Natural killer cell (primary cell): ENCODE data around the gene ARL5C. TPM values are rescaled to one million over a fixed set of nuclear protein-coding genes. Genes with fewer than 3 reads are reported as not detected.

Source experiments
- ATAC-seq, 3 donors: fragments of 150-1000 bp in 2 of 3; fragments of 200-7000 bp in 1 of 3; cut with Tn5 transposase; 1 replicate in 1 of 3; 2 replicates in 2 of 3; pipeline ENCODE4 v1.10.0; 2021; ENCODE audit warnings: mild to moderate bottlenecking in 2 of 3, moderate library complexity in 2 of 3
- DNase-seq, 2 donors: peaks; one replicate each; pipeline versions ENCODE4 v3.0.0 to v3.0.0-alpha.2; 2013 to 2021; ENCODE audit warnings: mixed read lengths in 1 of 2
- H3K27ac ChIP-seq: one replicate; pipeline ENCODE4 v1.5.1; 2013; ENCODE audit warnings: mild to moderate bottlenecking, low read length
- H3K27me3 ChIP-seq: one replicate; pipeline ENCODE4 v1.6.1; 2013; ENCODE audit warnings: low read length; ENCODE audit not compliant: control insufficient read depth, insufficient read depth
- H3K36me3 ChIP-seq: one replicate; pipeline ENCODE4 v1.6.1; 2013; ENCODE audit warnings: low read length; ENCODE audit not compliant: control insufficient read depth, insufficient read depth
- H3K4me1 ChIP-seq: one replicate; pipeline ENCODE4 v1.6.1; 2013; ENCODE audit warnings: low read length; ENCODE audit not compliant: control insufficient read depth, insufficient read depth
- H3K4me3 ChIP-seq: one replicate; pipeline ENCODE4 v1.5.1; 2013; ENCODE audit warnings: low read length
- H3K9me3 ChIP-seq: one replicate; pipeline ENCODE4 v1.6.1; 2013; ENCODE audit warnings: low read length; ENCODE audit not compliant: control insufficient read depth, insufficient read depth
- H3K27ac Mint-ChIP-seq, 2 donors: one replicate each; pipeline ENCODE4 v1.8.0; 2022; ENCODE audit warnings: mild to moderate bottlenecking in 2 of 2, mixed read lengths in 2 of 2, moderate library complexity in 1 of 2
- H3K27me3 Mint-ChIP-seq, 2 donors: one replicate each; pipeline ENCODE4 v1.8.0; 2022; ENCODE audit warnings: low read depth in 2 of 2, mixed read lengths in 2 of 2
- H3K36me3 Mint-ChIP-seq: one replicate; pipeline ENCODE4 v1.8.0; 2022; ENCODE audit warnings: mixed read lengths
- H3K4me1 Mint-ChIP-seq, 2 donors: one replicate each; pipeline ENCODE4 v1.8.0; 2022; ENCODE audit warnings: mixed read lengths in 2 of 2
- H3K4me3 Mint-ChIP-seq: one replicate; pipeline ENCODE4 v1.8.0; 2022; ENCODE audit warnings: mild to moderate bottlenecking, moderate library complexity, mixed read lengths
- H3K9me3 Mint-ChIP-seq, 2 donors: one replicate each; pipeline ENCODE4 v1.8.0; 2022; ENCODE audit warnings: mixed read lengths in 2 of 2
- CTCF ChIP-seq: fragments of 200-600 bp; IDR thresholded peaks from one replicate; pipeline ENCODE4 v1.8.0; 2022; ENCODE audit warnings: antibody characterized with exemption
- WGBS: methylation state at CpG from one replicate; pipeline ENCODE4 v1.1.7; 2013; ENCODE audit warnings: missing lambda C conversion rate; ENCODE audit not compliant: insufficient coverage; 5-methylcytosine and 5-hydroxymethylcytosine counted together
- intact Hi-C: fragments of 100-400 bp; cut with micrococcal nuclease; formaldehyde crosslinking; loops from one replicate; pipeline ENCODE4 v1.14.2; 2022
- total RNA-seq, 4 donors: library from RNA; stranded (reverse); fragments of 120-200 nt in 1 of 4; gene quantifications; one replicate each; pipeline versions ENCODE4 v1.2.3 to v1.2.4, GENCODE V29; 2013 to 2022

Gene ARL5C
- total RNA-seq, 3 donors from 2014 or later (not counting 1 experiment from before 2014, with no cell fraction given) = 0.33 TPM; not detected in 2

GRCh38 chr17:39212195-39212810 is 46.3 kb upstream of the ARL5C start:
- no peaks in the 10 kb centered on the region for H3K9me3 Mint-ChIP-seq
- no peak for TF ChIP-seq CTCF
- peaks cover 0 to 14% of the 10 kb centered on the region in 2 donors for H3K4me1 Mint-ChIP-seq
- peaks cover 29% of the 10 kb centered on the region for H3K4me1 ChIP-seq
- no peaks in the 10 kb centered on the region for H3K9me3 ChIP-seq
- ATAC-seq (no peak), DNase-seq (no peak)
- H3K27me3 ChIP-seq = peaks cover 10% of the 10 kb centered on the region
- H3K4me3 ChIP-seq = no peak overlapping the region
- WGBS = 91% methylated on average over 9 of the region's 11 CpGs
- H3K27me3 Mint-ChIP-seq = peaks cover 14 to 28% of the 10 kb centered on the region in 2 donors
- H3K27ac Mint-ChIP-seq = no peak overlapping the region
- no peaks in the 10 kb centered on the region for H3K36me3 ChIP-seq
- no peak overlapping the region for H3K27ac ChIP-seq
- no peaks in the 10 kb centered on the region for H3K36me3 Mint-ChIP-seq
- H3K4me3 Mint-ChIP-seq = no peak overlapping the region
- intact Hi-C loops = no loop called here

- Histone ChIP-seq H3K9me3 (no peaks in the 10 kb centered on the region), H3K36me3 (peaks cover 2% of the 10 kb centered on the region), H3K27ac (no peak overlapping the region), H3K4me1 (peaks cover 29% of the 10 kb centered on the region), H3K27me3 (peaks cover 10% of the 10 kb centered on the region), H3K4me3 (peak overlapping the region; percentile 24)
- Mint-ChIP-seq H3K36me3 (no peaks in the 10 kb centered on the region), H3K27me3 (peaks cover 0 to 15% of the 10 kb centered on the region in 2 donors), H3K4me1 (peaks cover 0 to 14% of the 10 kb centered on the region in 2 donors), H3K4me3 (no peak overlapping the region), H3K9me3 (no peaks in the 10 kb centered on the region), H3K27ac (peak overlapping the region in 1 of 2 donors; percentile 86)
- TF ChIP-seq CTCF = no peak
- intact Hi-C loops = no loop called here
- no peak for DNase-seq
- peak in 1 of 3 donors; percentile 3 for ATAC-seq
- 8% methylated on average over 22 of the region's 22 CpGs for WGBS
Measured at GRCh38 chr17:39210093-39210434, 44.1 kb upstream of the ARL5C start.

GRCh38 chr17:39209317-39210092 is 43.5 kb upstream of the ARL5C start:
- intact Hi-C loops = no loop called here
- peak overlapping the region; percentile 24 for H3K4me3 ChIP-seq
- peak; percentile 69 to 79 for DNase-seq

More at GRCh38 chr17:39209317-39210092, 43.5 kb upstream of the ARL5C start:
- H3K36me3 ChIP-seq = peaks cover 8% of the 10 kb centered on the region
- Mint-ChIP-seq H3K4me1 (peaks cover 0 to 14% of the 10 kb centered on the region in 2 donors), H3K4me3 (peak overlapping the region; percentile 25), H3K9me3 (no peaks in the 10 kb centered on the region), H3K27ac (peak overlapping the region in 1 of 2 donors; percentile 86), H3K36me3 (no peaks in the 10 kb centered on the region), H3K27me3 (peaks cover 0 to 15% of the 10 kb centered on the region in 2 donors)
- peaks cover 10% of the 10 kb centered on the region for H3K27me3 ChIP-seq
- H3K4me1 ChIP-seq = peaks cover 29% of the 10 kb centered on the region
- TF ChIP-seq CTCF = no peak
- peak; percentile 74 to 93 (median 81) for ATAC-seq
- no peaks in the 10 kb centered on the region for H3K9me3 ChIP-seq
- no peak overlapping the region for H3K27ac ChIP-seq
- whole genome bisulfite sequencing = 3% methylated on average over 39 of the region's 39 CpGs
